Measurements from ENCODE around the gene HDAC4.

- TF ChIP-seq CTCF (IDR thresholded peaks at IDR 0.05) (no peak), POLR2A (IDR thresholded peaks at IDR 0.05) (no peak)
Measured at GRCh38 chr2:239092571-239093294, 308.1 kb downstream of the HDAC4 start.
